ENCODE data around the gene CAMSAP1. TPM values are rescaled to one million over a fixed set of nuclear protein-coding genes. Genes with fewer than 3 reads are reported as not detected.

CAMSAP1 gene
- polyA plus RNA-seq, 3 donors: 0.71 to 9.0 (median 0.75) TPM

DNA sequence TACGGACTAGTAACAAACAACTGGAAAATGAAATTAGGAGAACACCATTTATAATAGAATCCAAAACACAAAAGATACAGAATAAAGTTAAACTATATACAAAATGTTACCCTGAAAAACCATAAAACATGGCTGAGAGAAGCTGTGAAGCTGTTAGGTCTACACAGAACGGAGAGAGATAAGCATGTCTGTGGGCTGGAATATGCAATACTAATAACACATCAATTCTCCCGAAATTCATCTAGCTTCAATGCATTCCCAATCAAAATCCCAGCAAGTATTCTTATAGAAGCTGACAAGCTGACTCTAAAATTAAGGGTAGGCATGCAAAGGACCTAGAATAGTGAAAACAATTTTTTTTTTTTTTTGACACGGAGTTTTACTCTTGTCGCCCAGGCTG lies 32.5 kb downstream of the CAMSAP1 start:
- Mint-ChIP-seq H3K4me3 (no peak overlapping the region), H3K4me1 (no peaks in the 10 kb centered on the region), H3K36me3 (peaks cover 26 to 30% of the 10 kb centered on the region in 2 donors), H3K27me3 (ENCODE audit: low read depth in 3 of 3) (no peaks in the 10 kb centered on the region), H3K27ac (no peak overlapping the region), H3K9me3 (peaks cover 0 to 1% (median 0%) of the 10 kb centered on the region in 7 donors)
- H3K27ac ChIP-seq (ENCODE audit: low read depth in 1 of 2, low read length in 2 of 2): no peak overlapping the region
- H3K4me3 ChIP-seq (replicated peaks in 1 of 3; ENCODE audit: low read depth in 2 of 3, low read length in 3 of 3): no peak overlapping the region
- no peak overlapping the region for H2AFZ ChIP-seq (ENCODE audit: insufficient read depth, low read depth, low read length, poor library complexity, severe bottlenecking)
- H3K79me2 ChIP-seq (ENCODE audit: insufficient read depth, low read length): peaks cover 73% of the 10 kb centered on the region
- H3K4me2 ChIP-seq (replicated peaks; ENCODE audit: extremely low read depth, low read length, poor library complexity, severe bottlenecking): no peak overlapping the region
- peaks cover 82% of the 10 kb centered on the region for H4K20me1 ChIP-seq (ENCODE audit: insufficient read depth, low read length)
- H3K9ac ChIP-seq (ENCODE audit: insufficient read depth, low read length, poor library complexity, severe bottlenecking): no peak overlapping the region
- no peaks in the 10 kb centered on the region for H3K9me3 ChIP-seq (replicated peaks in 1 of 2; ENCODE audit: control insufficient read depth in 1 of 2, insufficient read depth in 1 of 2, low read length in 2 of 2)
- no peaks in the 10 kb centered on the region for H3K4me1 ChIP-seq (ENCODE audit: control insufficient read depth in 1 of 2, insufficient read depth in 2 of 2, low read length in 2 of 2)
- no CpG with 5 or more reads among the region's 5 CpGs for WGBS (ENCODE audit: insufficient coverage)
- peaks cover 8 to 21% of the 10 kb centered on the region in 2 donors for H3K36me3 ChIP-seq (replicated peaks in 1 of 2; ENCODE audit: control insufficient read depth in 1 of 2, insufficient read depth in 2 of 2, low read length in 2 of 2)
- no peak for DNase-seq
- no peaks in the 10 kb centered on the region for H3K27me3 ChIP-seq (ENCODE audit: control insufficient read depth in 2 of 2, insufficient read depth in 2 of 2, low read length in 2 of 2)
- intact Hi-C loops (cut with micrococcal nuclease): no loop called here
- TF ChIP-seq, protein P1, sequence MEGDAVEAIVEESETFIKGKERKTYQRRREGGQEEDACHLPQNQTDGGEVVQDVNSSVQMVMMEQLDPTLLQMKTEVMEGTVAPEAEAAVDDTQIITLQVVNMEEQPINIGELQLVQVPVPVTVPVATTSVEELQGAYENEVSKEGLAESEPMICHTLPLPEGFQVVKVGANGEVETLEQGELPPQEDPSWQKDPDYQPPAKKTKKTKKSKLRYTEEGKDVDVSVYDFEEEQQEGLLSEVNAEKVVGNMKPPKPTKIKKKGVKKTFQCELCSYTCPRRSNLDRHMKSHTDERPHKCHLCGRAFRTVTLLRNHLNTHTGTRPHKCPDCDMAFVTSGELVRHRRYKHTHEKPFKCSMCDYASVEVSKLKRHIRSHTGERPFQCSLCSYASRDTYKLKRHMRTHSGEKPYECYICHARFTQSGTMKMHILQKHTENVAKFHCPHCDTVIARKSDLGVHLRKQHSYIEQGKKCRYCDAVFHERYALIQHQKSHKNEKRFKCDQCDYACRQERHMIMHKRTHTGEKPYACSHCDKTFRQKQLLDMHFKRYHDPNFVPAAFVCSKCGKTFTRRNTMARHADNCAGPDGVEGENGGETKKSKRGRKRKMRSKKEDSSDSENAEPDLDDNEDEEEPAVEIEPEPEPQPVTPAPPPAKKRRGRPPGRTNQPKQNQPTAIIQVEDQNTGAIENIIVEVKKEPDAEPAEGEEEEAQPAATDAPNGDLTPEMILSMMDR (IDR thresholded peaks at IDR 0.05): no peak

DNA sequence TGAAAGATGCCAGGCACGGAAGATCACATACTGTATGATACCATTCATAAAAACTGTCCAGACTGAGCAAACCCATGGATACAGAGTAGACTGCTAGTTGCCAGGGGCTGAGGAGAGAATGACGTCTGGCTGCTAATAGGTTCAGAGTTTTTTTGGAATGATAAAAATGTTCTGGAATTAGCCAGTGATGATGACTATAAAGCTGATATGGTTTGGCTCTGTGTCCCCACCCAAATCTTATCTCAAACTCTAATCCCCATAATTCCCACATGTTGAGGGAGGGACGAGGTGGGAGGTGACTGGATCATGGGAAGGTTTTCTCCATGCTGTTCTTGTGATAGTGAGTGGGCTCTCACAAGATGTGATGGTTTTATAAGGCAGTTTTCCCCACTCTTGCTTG lies 37.4 kb downstream of the CAMSAP1 start:
- H3K9ac ChIP-seq (ENCODE audit: insufficient read depth, low read length, poor library complexity, severe bottlenecking): no peak overlapping the region
- Mint-ChIP-seq H3K4me1 (no peaks in the 10 kb centered on the region), H3K27me3 (ENCODE audit: low read depth in 3 of 3) (no peaks in the 10 kb centered on the region), H3K36me3 (peaks cover 31 to 35% of the 10 kb centered on the region in 2 donors), H3K27ac (no peak overlapping the region), H3K4me3 (no peak overlapping the region), H3K9me3 (peaks cover 0 to 1% (median 0%) of the 10 kb centered on the region in 7 donors)
- H4K20me1 ChIP-seq (ENCODE audit: insufficient read depth, low read length): peaks cover 70% of the 10 kb centered on the region
- no peak overlapping the region for H3K27ac ChIP-seq (ENCODE audit: low read depth in 1 of 2, low read length in 2 of 2)
- DNase-seq: no peak
- WGBS (ENCODE audit: insufficient coverage): no CpG with 5 or more reads among the region's 3 CpGs
- intact Hi-C loops (cut with micrococcal nuclease): loop anchor here in 1 of 2 donors (10.0 kb wide), 1 partner anchor 95 kb away; the partner anchor contains the start of gene UBAC1
- no peak overlapping the region for H3K4me2 ChIP-seq (replicated peaks; ENCODE audit: extremely low read depth, low read length, poor library complexity, severe bottlenecking)
- no peaks in the 10 kb centered on the region for H3K4me1 ChIP-seq (ENCODE audit: control insufficient read depth in 1 of 2, insufficient read depth in 2 of 2, low read length in 2 of 2)
- no peaks in the 10 kb centered on the region for H3K9me3 ChIP-seq (replicated peaks in 1 of 2; ENCODE audit: control insufficient read depth in 1 of 2, insufficient read depth in 1 of 2, low read length in 2 of 2)
- no peak overlapping the region for H2AFZ ChIP-seq (ENCODE audit: insufficient read depth, low read depth, low read length, poor library complexity, severe bottlenecking)
- peaks cover 9 to 15% of the 10 kb centered on the region in 2 donors for H3K36me3 ChIP-seq (replicated peaks in 1 of 2; ENCODE audit: control insufficient read depth in 1 of 2, insufficient read depth in 2 of 2, low read length in 2 of 2)
- H3K4me3 ChIP-seq (replicated peaks in 1 of 3; ENCODE audit: low read depth in 2 of 3, low read length in 3 of 3): no peak overlapping the region
- TF ChIP-seq, protein P1 (IDR thresholded peaks at IDR 0.05): no peak
- H3K79me2 ChIP-seq (ENCODE audit: insufficient read depth, low read length): peaks cover 54% of the 10 kb centered on the region
- H3K27me3 ChIP-seq (ENCODE audit: control insufficient read depth in 2 of 2, insufficient read depth in 2 of 2, low read length in 2 of 2): no peaks in the 10 kb centered on the region

Measured in CD14-positive monocyte (primary cell).